ENCODE data around the gene MLPH.

DNA sequence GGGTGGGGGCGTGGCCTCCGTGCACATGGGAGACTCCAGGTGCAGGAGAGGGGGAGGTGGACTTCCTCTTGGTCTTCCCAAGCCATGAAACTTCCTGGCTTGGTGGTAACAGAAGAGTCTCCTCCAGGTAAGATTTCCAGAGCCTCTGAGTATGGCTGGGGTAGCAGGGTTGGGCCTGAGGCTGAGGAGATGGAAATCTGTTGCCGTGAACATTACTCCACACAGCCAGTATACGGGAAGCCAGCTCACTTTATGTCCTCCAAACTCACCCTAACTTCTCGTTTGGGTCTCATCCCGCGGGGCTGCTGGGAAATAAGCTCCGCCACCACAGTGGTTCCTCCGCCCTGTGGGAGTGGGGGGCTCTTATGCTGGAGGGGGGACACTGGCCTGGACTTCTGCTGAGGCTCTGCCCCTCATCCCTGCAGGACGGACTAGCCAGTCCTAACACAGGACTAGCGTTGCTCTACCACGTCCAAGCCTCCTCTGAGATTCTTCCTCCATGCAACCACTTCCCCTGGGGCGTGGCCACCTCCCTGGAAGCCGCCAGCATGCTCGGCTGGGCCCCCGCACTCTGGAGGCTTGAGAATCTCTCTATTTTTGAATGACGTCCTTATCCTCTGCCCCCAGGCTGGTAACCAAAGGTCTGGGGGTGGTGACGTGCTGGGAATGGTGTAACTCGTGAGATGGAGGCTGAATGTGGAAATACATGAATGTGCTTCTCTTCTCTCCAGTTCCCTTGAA is 104.3 kb downstream of the MLPH start:
- TF ChIP-seq EZH2 (IDR thresholded peaks at IDR 0.05; ENCODE audit: borderline replicate concordance, low read length), result no peak
- TF ChIP-seq, protein P1, sequence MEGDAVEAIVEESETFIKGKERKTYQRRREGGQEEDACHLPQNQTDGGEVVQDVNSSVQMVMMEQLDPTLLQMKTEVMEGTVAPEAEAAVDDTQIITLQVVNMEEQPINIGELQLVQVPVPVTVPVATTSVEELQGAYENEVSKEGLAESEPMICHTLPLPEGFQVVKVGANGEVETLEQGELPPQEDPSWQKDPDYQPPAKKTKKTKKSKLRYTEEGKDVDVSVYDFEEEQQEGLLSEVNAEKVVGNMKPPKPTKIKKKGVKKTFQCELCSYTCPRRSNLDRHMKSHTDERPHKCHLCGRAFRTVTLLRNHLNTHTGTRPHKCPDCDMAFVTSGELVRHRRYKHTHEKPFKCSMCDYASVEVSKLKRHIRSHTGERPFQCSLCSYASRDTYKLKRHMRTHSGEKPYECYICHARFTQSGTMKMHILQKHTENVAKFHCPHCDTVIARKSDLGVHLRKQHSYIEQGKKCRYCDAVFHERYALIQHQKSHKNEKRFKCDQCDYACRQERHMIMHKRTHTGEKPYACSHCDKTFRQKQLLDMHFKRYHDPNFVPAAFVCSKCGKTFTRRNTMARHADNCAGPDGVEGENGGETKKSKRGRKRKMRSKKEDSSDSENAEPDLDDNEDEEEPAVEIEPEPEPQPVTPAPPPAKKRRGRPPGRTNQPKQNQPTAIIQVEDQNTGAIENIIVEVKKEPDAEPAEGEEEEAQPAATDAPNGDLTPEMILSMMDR (conservative IDR thresholded peaks at IDR 0.05 in 1 of 2, IDR thresholded peaks at IDR 0.05 in 1 of 2; ENCODE audit: extremely low read depth in 1 of 2, insufficient read depth in 1 of 2, low read depth in 1 of 2, low read length in 2 of 2), result no peak

Measured in mammary epithelial cell (primary cell).